Stimulated activated CD4-positive, alpha-beta T cell treated with anti-CD3 and anti-CD28 coated beads, TNF-alpha, amount 100 ng/mL, for 4 hours (primary cell): ENCODE data around the gene CXCL3.

Experiments used
- DNase-seq, 3 experiments: peaks; one replicate each; pipeline ENCODE4 v3.0.0-alpha.2; 2020; ENCODE audit warnings: low read depth in 3 of 3

Gene CXCL3

GRCh38 chr4:74055498-74055897 lies 17.0 kb upstream of the CXCL3 start:
- DNase-seq, result no peak

- no peak for DNase-seq
These were observed 16.6 kb upstream of the CXCL3 start for GRCh38 chr4:74055096-74055495.

GRCh38 chr4:74054483-74055047 lies 16.1 kb upstream of the CXCL3 start:
- no peak for DNase-seq

GRCh38 chr4:74047152-74047551 lies 8.7 kb upstream of the CXCL3 start:
- DNase-seq, result no peak

GRCh38 chr4:74045772-74046171 lies 7.3 kb upstream of the CXCL3 start:
- DNase-seq, result no peak

GRCh38 chr4:74045247-74045646 lies 6.8 kb upstream of the CXCL3 start:
- no peak for DNase-seq

GRCh38 chr4:74044677-74045076 lies 6.2 kb upstream of the CXCL3 start:
- DNase-seq, result no peak

- DNase-seq, result no peak
These were observed 4.2 kb upstream of the CXCL3 start for GRCh38 chr4:74042681-74043080.

- DNase-seq, result no peak
These were observed 2.9 kb upstream of the CXCL3 start for GRCh38 chr4:74041418-74041817.

- DNase-seq, result no peak
These were observed 850 bp upstream of the CXCL3 start for GRCh38 chr4:74039315-74039763.

GRCh38 chr4:74038086-74038424 lies 434 bp downstream of the CXCL3 start:
- DNase-seq, result no peak

- no peak for DNase-seq
These were observed 1.2 kb downstream of the CXCL3 start for GRCh38 chr4:74037076-74037955.

- no peak for DNase-seq
These were observed 4.8 kb downstream of the CXCL3 start for GRCh38 chr4:74033739-74034138.

- no peak for DNase-seq
These were observed 6.4 kb downstream of the CXCL3 start for GRCh38 chr4:74032064-74032463.

GRCh38 chr4:74031576-74031975 lies 6.9 kb downstream of the CXCL3 start:
- no peak for DNase-seq

- DNase-seq, result no peak
These were observed 8.2 kb downstream of the CXCL3 start for GRCh38 chr4:74030285-74030684.

- DNase-seq, result no peak
These were observed 10.0 kb downstream of the CXCL3 start for GRCh38 chr4:74028504-74028903.

- DNase-seq, result no peak
These were observed 14.8 kb downstream of the CXCL3 start for GRCh38 chr4:74023709-74024108.

- DNase-seq, result no peak
These were observed 16.9 kb downstream of the CXCL3 start for GRCh38 chr4:74021601-74022000.

GRCh38 chr4:74018771-74019170 lies 19.7 kb downstream of the CXCL3 start:
- DNase-seq, result no peak

- no peak for DNase-seq
These were observed 20.4 kb downstream of the CXCL3 start for GRCh38 chr4:74018116-74018515.

- DNase-seq, result no peak
These were observed 22.4 kb downstream of the CXCL3 start for GRCh38 chr4:74016068-74016467.

GRCh38 chr4:74015126-74015780 lies 23.2 kb downstream of the CXCL3 start:
- no peak for DNase-seq
